MM.1S (cell line): Measurements from ENCODE around the gene DMXL2.

Experiments
- EZH2 ChIP-seq: fragments of 300-600 bp; sonication (generic); optimal IDR thresholded peaks from 2 replicates; pipeline ENCODE3; 2017; ENCODE audit warnings: low read depth, mild to moderate bottlenecking, antibody characterized with exemption, low read length, mixed read lengths
- TF ChIP-seq, protein P1 (sequence below): fragments of 300-600 bp; sonication (generic); IDR thresholded peaks from 2 replicates; pipeline ENCODE4 v1.5.1; 2016; ENCODE audit warnings: antibody characterized with exemption, low read length, mixed read lengths

DNA sequence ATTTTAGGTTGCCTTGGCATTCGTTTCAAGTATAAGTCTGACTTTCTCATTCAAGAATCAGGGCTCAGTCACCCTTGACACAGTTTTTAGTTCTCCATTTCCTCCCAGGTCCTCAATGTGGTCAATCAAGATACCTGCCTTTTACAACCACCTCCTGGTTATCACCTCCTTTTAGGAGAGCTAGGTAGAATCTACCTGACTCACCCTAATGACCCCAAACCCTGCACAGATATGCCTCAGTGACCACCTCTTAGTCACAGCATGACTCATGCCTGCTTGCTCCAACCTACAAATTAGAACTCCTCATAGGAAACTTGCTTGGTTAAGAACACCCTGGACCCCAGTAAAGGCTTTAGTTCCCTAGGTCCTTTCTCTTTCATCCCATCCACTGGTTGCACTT is 22.5 kb downstream of the DMXL2 start:
- TF ChIP-seq, protein P1, sequence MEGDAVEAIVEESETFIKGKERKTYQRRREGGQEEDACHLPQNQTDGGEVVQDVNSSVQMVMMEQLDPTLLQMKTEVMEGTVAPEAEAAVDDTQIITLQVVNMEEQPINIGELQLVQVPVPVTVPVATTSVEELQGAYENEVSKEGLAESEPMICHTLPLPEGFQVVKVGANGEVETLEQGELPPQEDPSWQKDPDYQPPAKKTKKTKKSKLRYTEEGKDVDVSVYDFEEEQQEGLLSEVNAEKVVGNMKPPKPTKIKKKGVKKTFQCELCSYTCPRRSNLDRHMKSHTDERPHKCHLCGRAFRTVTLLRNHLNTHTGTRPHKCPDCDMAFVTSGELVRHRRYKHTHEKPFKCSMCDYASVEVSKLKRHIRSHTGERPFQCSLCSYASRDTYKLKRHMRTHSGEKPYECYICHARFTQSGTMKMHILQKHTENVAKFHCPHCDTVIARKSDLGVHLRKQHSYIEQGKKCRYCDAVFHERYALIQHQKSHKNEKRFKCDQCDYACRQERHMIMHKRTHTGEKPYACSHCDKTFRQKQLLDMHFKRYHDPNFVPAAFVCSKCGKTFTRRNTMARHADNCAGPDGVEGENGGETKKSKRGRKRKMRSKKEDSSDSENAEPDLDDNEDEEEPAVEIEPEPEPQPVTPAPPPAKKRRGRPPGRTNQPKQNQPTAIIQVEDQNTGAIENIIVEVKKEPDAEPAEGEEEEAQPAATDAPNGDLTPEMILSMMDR = no peak
- no peak for TF ChIP-seq EZH2
